ENCODE measurements around the gene MYRF. TPM values are rescaled to one million over a fixed set of nuclear protein-coding genes. Genes with fewer than 3 reads are reported as not detected.

MYRF gene
- 100 to 1,000 TPM in 1 of 4 donors, 10 to 100 TPM in 2, 1 to 10 TPM in 1; 6.4 to 106 (median 12.7) TPM for total RNA-seq

- peak in 1 of 2 donors; percentile 44 for TF ChIP-seq POLR2A (IDR thresholded peaks at IDR 0.05)
- TF ChIP-seq CTCF (IDR thresholded peaks at IDR 0.05): peak; percentile 18 to 87 (median 76)
- intact Hi-C loops (cut with DNase I; ENCODE audit: low total_unique reads): no loop called here
- Histone ChIP-seq H3K9me3 (no peaks in the 10 kb centered on the region), H3K27me3 (no peaks in the 10 kb centered on the region), H3K4me3 (peak within 1 kb of the TSS; percentile 46 to 53), H3K27ac (peak within 1 kb of the TSS; percentile 86 to 91), H3K4me1 (peaks cover 0 to 3% of the 10 kb centered on the region in 2 donors), H3K36me3 (no peaks in the 10 kb centered on the region)
- peak in 1 of 2 donors; percentile 70 for DNase-seq
Observed at GRCh38 chr11:61752117-61752924, at the start of gene MYRF. MYRF (plus strand) TSS chr11:61752636; CDS start chr11:61752745, 109 bp downstream.

- TF ChIP-seq POLR2A (IDR thresholded peaks at IDR 0.05) (no peak), CTCF (IDR thresholded peaks at IDR 0.05) (no peak)
- Histone ChIP-seq H3K36me3 (no peaks in the 10 kb centered on the region), H3K27ac (no peak overlapping the region), H3K4me1 (peaks cover 0 to 8% of the 10 kb centered on the region in 2 donors), H3K4me3 (no peak overlapping the region), H3K27me3 (no peaks in the 10 kb centered on the region), H3K9me3 (no peaks in the 10 kb centered on the region)
- intact Hi-C loops (cut with DNase I; ENCODE audit: low total_unique reads): no loop called here
- DNase-seq: no peak
Observed at GRCh38 chr11:61702701-61703312, 49.6 kb upstream of the MYRF start.

- no peak for DNase-seq
- Histone ChIP-seq H3K27ac (no peak overlapping the region), H3K4me1 (peaks cover 0 to 1% of the 10 kb centered on the region in 2 donors), H3K4me3 (no peak overlapping the region), H3K9me3 (no peaks in the 10 kb centered on the region), H3K27me3 (no peaks in the 10 kb centered on the region), H3K36me3 (no peaks in the 10 kb centered on the region)
- TF ChIP-seq POLR2A (IDR thresholded peaks at IDR 0.05) (no peak), CTCF (IDR thresholded peaks at IDR 0.05) (no peak)
- intact Hi-C loops (cut with DNase I; ENCODE audit: low total_unique reads): no loop called here
Observed at GRCh38 chr11:61704838-61705237, 47.6 kb upstream of the MYRF start.

GRCh38 chr11:61706452-61707400 lies 45.7 kb upstream of the MYRF start:
- intact Hi-C loops (cut with DNase I; ENCODE audit: low total_unique reads): no loop called here

GRCh38 chr11:61707574-61707973 lies 44.9 kb upstream of the MYRF start:
- intact Hi-C loops (cut with DNase I; ENCODE audit: low total_unique reads): no loop called here
- Histone ChIP-seq H3K27ac (no peak overlapping the region), H3K4me1 (no peaks in the 10 kb centered on the region), H3K27me3 (no peaks in the 10 kb centered on the region), H3K36me3 (no peaks in the 10 kb centered on the region), H3K9me3 (no peaks in the 10 kb centered on the region), H3K4me3 (no peak overlapping the region)
- TF ChIP-seq CTCF (IDR thresholded peaks at IDR 0.05) (no peak), POLR2A (IDR thresholded peaks at IDR 0.05) (no peak)
- DNase-seq: no peak

More at GRCh38 chr11:61706452-61707400, 45.7 kb upstream of the MYRF start:
- H3K4me3 ChIP-seq: no peak overlapping the region
- no peak overlapping the region for H3K27ac ChIP-seq
- no peaks in the 10 kb centered on the region for H3K27me3 ChIP-seq
- no peaks in the 10 kb centered on the region for H3K4me1 ChIP-seq
- TF ChIP-seq POLR2A (IDR thresholded peaks at IDR 0.05): no peak
- H3K9me3 ChIP-seq: no peaks in the 10 kb centered on the region
- H3K36me3 ChIP-seq: no peaks in the 10 kb centered on the region
- no peak for DNase-seq
